T-helper 17 cell (primary cell): ENCODE data around the gene ZNF483. TPM values are rescaled to one million over a fixed set of nuclear protein-coding genes. Genes with fewer than 3 reads are reported as not detected.
"Not testable (repeated sequence)": the region's sequence is repeated elsewhere in the genome, so short reads cannot be mapped to it uniquely, and the experiment has no call there.

Experiments
- ATAC-seq: fragments of 150-1000 bp; cut with Tn5 transposase; 2 replicates; pipeline ENCODE4 v1.10.0; 2021; ENCODE audit warnings: mild to moderate bottlenecking, moderate library complexity
- DNase-seq, 3 donors: peaks; one replicate each; pipeline versions ENCODE4 v3.0.0 to v3.0.0-alpha.2; 2020 to 2021
- H3K9me3 ChIP-seq: one replicate; pipeline ENCODE4 v1.7.0; 2013; ENCODE audit warnings: low read length, mild to moderate bottlenecking; ENCODE audit not compliant: control insufficient read depth, poor library complexity, severe bottlenecking
- H3K27ac Mint-ChIP-seq: one replicate; pipeline ENCODE4 v1.8.0; 2022; ENCODE audit warnings: mild to moderate bottlenecking, moderate library complexity, mixed read lengths
- H3K27me3 Mint-ChIP-seq: one replicate; pipeline ENCODE4 v1.8.0; 2022; ENCODE audit warnings: mixed read lengths
- H3K36me3 Mint-ChIP-seq: one replicate; pipeline ENCODE4 v1.8.0; 2022; ENCODE audit warnings: low read depth, mixed read lengths
- H3K4me1 Mint-ChIP-seq: one replicate; pipeline ENCODE4 v1.8.0; 2022; ENCODE audit warnings: mild to moderate bottlenecking, mixed read lengths
- H3K4me3 Mint-ChIP-seq: one replicate; pipeline ENCODE4 v1.8.0; 2022; ENCODE audit warnings: mild to moderate bottlenecking, moderate library complexity, mixed read lengths
- total RNA-seq, 4 donors: library from RNA in 2 of 4; stranded (reverse) in 2 of 4; gene quantifications; one replicate each; pipeline ENCODE4 v1.2.3 and lab custom pipeline; 2022 to 2026

The ZNF483 gene
- total RNA-seq, 2 donors from 2014 or later = 21.2 to 21.4 TPM

- no peaks in the 10 kb centered on the region for H3K9me3 ChIP-seq
- ATAC-seq = no peak
- Mint-ChIP-seq H3K27me3 (peaks cover 51% of the 10 kb centered on the region), H3K27ac (no peak overlapping the region), H3K36me3 (no peaks in the 10 kb centered on the region), H3K4me1 (peaks cover 5% of the 10 kb centered on the region), H3K4me3 (no peak overlapping the region)
- no peak for DNase-seq
These were observed 79.2 kb downstream of the ZNF483 start for GRCh38 chr9:111604054-111604615.

GRCh38 chr9:111605041-111605559 is 80.1 kb downstream of the ZNF483 start:
- peaks cover 48% of the 10 kb centered on the region for H3K27me3 Mint-ChIP-seq
- no peaks in the 10 kb centered on the region for H3K9me3 ChIP-seq
- ATAC-seq = no peak
- H3K4me3 Mint-ChIP-seq = no peak overlapping the region
- no peak for DNase-seq
- no peak overlapping the region for H3K27ac Mint-ChIP-seq
- H3K4me1 Mint-ChIP-seq = peaks cover 2% of the 10 kb centered on the region
- peaks cover 2% of the 10 kb centered on the region for H3K36me3 Mint-ChIP-seq

GRCh38 chr9:111610149-111610548 is 85.2 kb downstream of the ZNF483 start:
- ATAC-seq (no peak), DNase-seq (no peak)
- peaks cover 65% of the 10 kb centered on the region for H3K27me3 Mint-ChIP-seq
- no peak overlapping the region for H3K4me3 Mint-ChIP-seq
- H3K36me3 Mint-ChIP-seq = peaks cover 7% of the 10 kb centered on the region
- no peak overlapping the region for H3K27ac Mint-ChIP-seq
- H3K4me1 Mint-ChIP-seq = peaks cover 2% of the 10 kb centered on the region
- no peaks in the 10 kb centered on the region for H3K9me3 ChIP-seq

- Mint-ChIP-seq H3K27ac (peak overlapping the region; percentile 29), H3K36me3 (peaks cover 7% of the 10 kb centered on the region), H3K27me3 (peaks cover 66% of the 10 kb centered on the region), H3K4me3 (no peak overlapping the region), H3K4me1 (peaks cover 2% of the 10 kb centered on the region)
- ATAC-seq (no peak), DNase-seq (no peak)
- H3K9me3 ChIP-seq = no peaks in the 10 kb centered on the region
These were observed 85.9 kb downstream of the ZNF483 start for GRCh38 chr9:111610845-111611244.

GRCh38 chr9:111613436-111614040 is 88.6 kb downstream of the ZNF483 start:
- Mint-ChIP-seq H3K27ac (no peak overlapping the region), H3K4me3 (no peak overlapping the region), H3K36me3 (peaks cover 7% of the 10 kb centered on the region), H3K27me3 (peaks cover 67% of the 10 kb centered on the region), H3K4me1 (peaks cover 2% of the 10 kb centered on the region)
- H3K9me3 ChIP-seq = no peaks in the 10 kb centered on the region
- no peak for ATAC-seq
- DNase-seq = no peak

GRCh38 chr9:111615928-111616327 is 90.9 kb downstream of the ZNF483 start:
- DNase-seq = no peak
- H3K4me1 Mint-ChIP-seq = no peaks in the 10 kb centered on the region
- peaks cover 48% of the 10 kb centered on the region for H3K27me3 Mint-ChIP-seq
- no peaks in the 10 kb centered on the region for H3K9me3 ChIP-seq
- H3K4me3 Mint-ChIP-seq = no peak overlapping the region
- ATAC-seq = no peak
- peaks cover 5% of the 10 kb centered on the region for H3K36me3 Mint-ChIP-seq
- H3K27ac Mint-ChIP-seq = peak overlapping the region; percentile 9

- peaks cover 39% of the 10 kb centered on the region for H3K27me3 Mint-ChIP-seq
- not testable (repeated sequence) for H3K9me3 ChIP-seq, H3K4me3 Mint-ChIP-seq, H3K36me3 Mint-ChIP-seq, H3K27ac Mint-ChIP-seq, DNase-seq, H3K4me1 Mint-ChIP-seq, ATAC-seq
These were observed 92.4 kb downstream of the ZNF483 start for GRCh38 chr9:111617349-111617748.

- no peak overlapping the region for H3K27ac Mint-ChIP-seq
- DNase-seq = no peak
- H3K4me3 Mint-ChIP-seq = no peak overlapping the region
- no peaks in the 10 kb centered on the region for H3K36me3 Mint-ChIP-seq
- ATAC-seq = peak; percentile 70
- no peaks in the 10 kb centered on the region for H3K4me1 Mint-ChIP-seq
- H3K27me3 Mint-ChIP-seq = peaks cover 5% of the 10 kb centered on the region
- no peaks in the 10 kb centered on the region for H3K9me3 ChIP-seq
These were observed 97.0 kb downstream of the ZNF483 start for GRCh38 chr9:111621895-111622480.

- H3K4me3 Mint-ChIP-seq = no peak overlapping the region
- H3K27ac Mint-ChIP-seq = no peak overlapping the region
- H3K4me1 Mint-ChIP-seq = no peaks in the 10 kb centered on the region
- H3K36me3 Mint-ChIP-seq = no peaks in the 10 kb centered on the region
- ATAC-seq = no peak
- DNase-seq = no peak
- H3K27me3 Mint-ChIP-seq = peaks cover 5% of the 10 kb centered on the region
- no peaks in the 10 kb centered on the region for H3K9me3 ChIP-seq
These were observed 97.6 kb downstream of the ZNF483 start for GRCh38 chr9:111622626-111623025.

Other genes with a start within 250 kb of the ZNF483 start
- not detected for gene OR2K2, start 195.0 kb upstream of the ZNF483 start, total RNA-seq
- 10 to 100 TPM; 56.8 to 65.9 TPM for gene ECPAS, start 40.8 kb upstream of the ZNF483 start, total RNA-seq
- gene PTGR1, start 74.5 kb downstream of the ZNF483 start, total RNA-seq = 1 to 10 TPM in 1 of 2 donors, not detected in 1; 2.0 TPM
- gene DNAJC25, start 106.2 kb downstream of the ZNF483 start, total RNA-seq = 1 to 10 TPM; 3.6 to 4.4 TPM
- 1 to 10 TPM; 5.3 to 6.7 TPM for gene GNG10, start 136.4 kb downstream of the ZNF483 start, total RNA-seq